ENCODE measurements around the gene SENP8. TPM values are rescaled to one million over a fixed set of nuclear protein-coding genes. Genes with fewer than 3 reads are reported as not detected.

The SENP8 gene
- total and polyA plus RNA-seq, 8 donors: 0.49 to 2.2 (median 1.3) TPM

DNA sequence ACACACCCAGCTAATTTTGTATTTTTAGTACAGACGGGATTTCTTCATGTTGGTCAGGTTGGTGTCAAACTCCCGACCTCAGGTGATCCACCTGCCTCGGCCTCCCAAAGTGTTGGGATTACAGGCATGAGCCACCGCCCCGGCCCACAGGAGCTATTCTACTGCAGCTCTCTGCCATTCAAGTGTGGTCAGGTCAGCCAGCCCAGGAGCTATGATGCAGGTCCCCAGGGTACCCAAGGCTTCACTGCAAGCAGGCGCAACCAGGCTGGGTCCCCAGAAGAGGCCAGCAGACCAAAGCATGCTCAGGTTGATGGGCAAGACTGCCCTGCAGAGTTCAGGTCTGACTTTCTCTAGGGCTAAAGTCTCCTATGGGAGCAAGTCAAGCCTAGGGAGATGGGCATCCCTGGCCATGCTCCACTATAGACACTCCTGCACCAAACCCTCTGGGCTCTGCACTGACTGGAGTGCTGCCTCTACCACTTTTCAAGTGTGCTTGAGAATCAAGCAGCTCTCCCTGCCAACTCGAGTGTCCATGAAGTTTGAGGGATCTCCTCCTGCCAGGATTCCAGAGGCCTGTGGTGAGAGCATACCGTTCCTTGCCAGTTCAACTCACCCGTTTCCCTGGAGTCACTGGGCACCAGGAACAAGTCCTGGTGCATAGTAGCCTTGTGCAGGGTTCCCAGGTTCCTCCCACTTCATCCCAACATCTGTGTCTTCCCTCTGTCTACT is 31.1 kb upstream of the SENP8 start:
- DNase-seq (no peak), ATAC-seq (no peak), FAIRE-seq (no peak)
- H3K4me1 ChIP-seq: no peaks in the 10 kb centered on the region
- intact Hi-C loops (cut with DNase I): no loop called here
- H3K9me3 ChIP-seq: no peaks in the 10 kb centered on the region
- WGBS, 2 donors: 88 to 91% methylated on average over 9 of the region's 9 CpGs
- TF ChIP-seq, protein P1, sequence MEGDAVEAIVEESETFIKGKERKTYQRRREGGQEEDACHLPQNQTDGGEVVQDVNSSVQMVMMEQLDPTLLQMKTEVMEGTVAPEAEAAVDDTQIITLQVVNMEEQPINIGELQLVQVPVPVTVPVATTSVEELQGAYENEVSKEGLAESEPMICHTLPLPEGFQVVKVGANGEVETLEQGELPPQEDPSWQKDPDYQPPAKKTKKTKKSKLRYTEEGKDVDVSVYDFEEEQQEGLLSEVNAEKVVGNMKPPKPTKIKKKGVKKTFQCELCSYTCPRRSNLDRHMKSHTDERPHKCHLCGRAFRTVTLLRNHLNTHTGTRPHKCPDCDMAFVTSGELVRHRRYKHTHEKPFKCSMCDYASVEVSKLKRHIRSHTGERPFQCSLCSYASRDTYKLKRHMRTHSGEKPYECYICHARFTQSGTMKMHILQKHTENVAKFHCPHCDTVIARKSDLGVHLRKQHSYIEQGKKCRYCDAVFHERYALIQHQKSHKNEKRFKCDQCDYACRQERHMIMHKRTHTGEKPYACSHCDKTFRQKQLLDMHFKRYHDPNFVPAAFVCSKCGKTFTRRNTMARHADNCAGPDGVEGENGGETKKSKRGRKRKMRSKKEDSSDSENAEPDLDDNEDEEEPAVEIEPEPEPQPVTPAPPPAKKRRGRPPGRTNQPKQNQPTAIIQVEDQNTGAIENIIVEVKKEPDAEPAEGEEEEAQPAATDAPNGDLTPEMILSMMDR (IDR thresholded peaks at IDR 0.05): no peak
- no peak overlapping the region for H3K27ac ChIP-seq
- no peaks in the 10 kb centered on the region for H3K27me3 ChIP-seq
- H3K4me3 ChIP-seq: no peak overlapping the region
- no peaks in the 10 kb centered on the region for H3K36me3 ChIP-seq

DNA sequence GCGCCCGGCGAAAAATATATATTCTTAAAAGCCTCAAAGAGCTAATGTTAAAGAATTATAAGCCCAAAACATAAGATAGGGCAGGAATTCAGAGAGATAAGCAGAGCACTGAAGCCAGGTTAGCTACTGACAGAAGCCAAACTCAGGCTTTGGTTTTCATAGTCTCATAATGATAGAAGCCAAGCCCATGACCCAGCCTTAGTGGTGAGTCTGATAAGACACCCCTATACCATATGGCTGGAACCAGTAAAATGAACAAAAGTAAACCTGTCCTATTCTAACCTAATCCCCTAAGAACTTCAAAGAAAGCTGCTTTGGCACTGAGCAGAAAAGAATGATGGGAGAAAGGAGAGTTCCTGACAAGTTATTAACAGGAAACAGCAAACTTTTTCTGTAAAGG is 26.2 kb upstream of the SENP8 start:
- no peaks in the 10 kb centered on the region for H3K36me3 ChIP-seq
- H3K9me3 ChIP-seq: no peaks in the 10 kb centered on the region
- DNase-seq (no peak), FAIRE-seq (no peak), ATAC-seq (no peak)
- no peak overlapping the region for H3K4me3 ChIP-seq
- H3K27ac ChIP-seq: no peak overlapping the region
- TF ChIP-seq, protein P1 (IDR thresholded peaks at IDR 0.05): no peak
- 99 to 100% methylated on average over 3 of the region's 3 CpGs for WGBS, 2 donors
- intact Hi-C loops (cut with DNase I): loop anchor here in 1 of 3 donors (5.0 kb wide), 1 partner anchor 55 kb away; no protein-coding TSS in a partner anchor
- no peaks in the 10 kb centered on the region for H3K4me1 ChIP-seq
- H3K27me3 ChIP-seq: no peaks in the 10 kb centered on the region

DNA sequence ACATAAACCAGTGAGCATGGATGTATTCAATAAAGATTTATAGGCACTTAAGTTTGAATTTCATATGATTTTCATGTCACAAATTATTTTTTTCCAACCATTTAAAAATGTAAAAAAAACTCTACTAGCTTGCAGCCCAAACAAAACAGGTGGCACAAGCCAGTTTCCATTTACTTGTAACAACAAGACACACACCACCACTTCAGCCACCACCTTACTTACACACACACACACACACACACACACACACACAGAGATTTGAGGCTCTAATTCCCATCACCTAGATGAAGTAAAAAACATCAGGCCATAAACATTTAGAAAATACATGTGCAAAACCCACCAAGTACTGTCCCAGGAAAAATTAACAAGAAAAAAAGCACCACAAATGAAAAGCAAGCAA is 25.5 kb upstream of the SENP8 start:
- FAIRE-seq: no peak
- H3K36me3 ChIP-seq: no peaks in the 10 kb centered on the region
- TF ChIP-seq, protein P1 (IDR thresholded peaks at IDR 0.05): no peak
- H3K27me3 ChIP-seq: no peaks in the 10 kb centered on the region
- intact Hi-C loops (cut with DNase I): loop anchor here in 1 of 3 donors (5.0 kb wide), 1 partner anchor 55 kb away; no protein-coding TSS in a partner anchor
- no peak for ATAC-seq
- H3K4me3 ChIP-seq: no peak overlapping the region
- no peak for DNase-seq
- H3K27ac ChIP-seq: no peak overlapping the region
- no peaks in the 10 kb centered on the region for H3K4me1 ChIP-seq
- H3K9me3 ChIP-seq: no peaks in the 10 kb centered on the region

DNA sequence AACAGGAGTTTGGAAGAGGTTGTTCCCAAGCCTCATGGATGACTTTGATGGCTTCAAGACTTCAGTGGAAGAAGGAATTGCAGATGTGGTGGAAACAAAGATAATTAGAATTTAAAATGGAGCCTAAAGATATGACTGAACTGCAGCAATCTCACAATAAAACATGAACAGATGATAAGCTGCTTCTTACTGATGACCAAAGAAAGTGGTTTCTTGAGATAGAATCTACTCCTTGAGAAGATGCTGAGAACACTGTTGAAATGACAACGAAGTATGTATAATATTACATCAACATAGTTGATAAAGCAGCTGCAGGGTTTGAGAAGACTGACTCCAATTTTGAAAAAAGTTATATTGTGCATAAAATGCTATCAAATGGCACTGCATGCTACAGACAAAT is 21.4 kb upstream of the SENP8 start:
- FAIRE-seq: no peak
- Histone ChIP-seq H3K36me3 (no peaks in the 10 kb centered on the region), H3K27me3 (no peaks in the 10 kb centered on the region), H3K4me1 (no peaks in the 10 kb centered on the region), H3K27ac (no peak overlapping the region), H3K9me3 (no peaks in the 10 kb centered on the region), H3K4me3 (no peak overlapping the region)
- TF ChIP-seq, protein P1 (IDR thresholded peaks at IDR 0.05): no peak
- intact Hi-C loops (cut with DNase I): no loop called here
- DNase-seq: no peak
- ATAC-seq: no peak
- WGBS, 2 donors: 85 to 94% methylated on average over 1 of the region's 1 CpG

DNA sequence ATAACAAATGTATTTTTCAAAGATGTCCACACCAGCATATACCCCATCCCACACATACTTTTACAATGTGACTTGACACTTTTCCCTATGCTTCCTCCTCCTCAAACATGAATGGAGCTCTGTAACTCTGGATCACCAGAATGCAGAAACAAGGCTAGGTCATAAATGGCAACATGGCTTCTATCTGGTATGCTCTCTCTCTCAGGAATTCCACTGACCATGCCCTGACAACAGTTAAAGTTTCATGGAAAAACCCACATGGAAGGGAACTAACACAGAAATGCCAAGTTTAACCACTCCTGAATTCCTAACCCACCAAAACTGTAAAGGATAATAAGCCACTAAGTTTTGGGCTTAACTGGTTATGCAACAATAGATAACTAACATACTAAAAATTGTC is 20.2 kb upstream of the SENP8 start:
- Histone ChIP-seq H3K36me3 (no peaks in the 10 kb centered on the region), H3K27ac (no peak overlapping the region), H3K9me3 (no peaks in the 10 kb centered on the region), H3K4me1 (no peaks in the 10 kb centered on the region), H3K4me3 (no peak overlapping the region), H3K27me3 (no peaks in the 10 kb centered on the region)
- FAIRE-seq (no peak), DNase-seq (no peak), ATAC-seq (no peak)
- TF ChIP-seq, protein P1 (IDR thresholded peaks at IDR 0.05): no peak
- intact Hi-C loops (cut with DNase I): no loop called here
